DMS153 treated with DMSO at 0.1 percent for 48 hours (cell line): ENCODE results near the gene SYTL4.

Experiments
- DNase-seq: peaks from one replicate; lab custom pipeline; 2025; ENCODE audit not compliant: unreplicated experiment; lab: John Stamatoyannopoulos, UW

The SYTL4 gene

GRCh38 chrX:100649550-100650356, 82.2 kb downstream of the SYTL4 start:
- no peak for DNase-seq

DNA sequence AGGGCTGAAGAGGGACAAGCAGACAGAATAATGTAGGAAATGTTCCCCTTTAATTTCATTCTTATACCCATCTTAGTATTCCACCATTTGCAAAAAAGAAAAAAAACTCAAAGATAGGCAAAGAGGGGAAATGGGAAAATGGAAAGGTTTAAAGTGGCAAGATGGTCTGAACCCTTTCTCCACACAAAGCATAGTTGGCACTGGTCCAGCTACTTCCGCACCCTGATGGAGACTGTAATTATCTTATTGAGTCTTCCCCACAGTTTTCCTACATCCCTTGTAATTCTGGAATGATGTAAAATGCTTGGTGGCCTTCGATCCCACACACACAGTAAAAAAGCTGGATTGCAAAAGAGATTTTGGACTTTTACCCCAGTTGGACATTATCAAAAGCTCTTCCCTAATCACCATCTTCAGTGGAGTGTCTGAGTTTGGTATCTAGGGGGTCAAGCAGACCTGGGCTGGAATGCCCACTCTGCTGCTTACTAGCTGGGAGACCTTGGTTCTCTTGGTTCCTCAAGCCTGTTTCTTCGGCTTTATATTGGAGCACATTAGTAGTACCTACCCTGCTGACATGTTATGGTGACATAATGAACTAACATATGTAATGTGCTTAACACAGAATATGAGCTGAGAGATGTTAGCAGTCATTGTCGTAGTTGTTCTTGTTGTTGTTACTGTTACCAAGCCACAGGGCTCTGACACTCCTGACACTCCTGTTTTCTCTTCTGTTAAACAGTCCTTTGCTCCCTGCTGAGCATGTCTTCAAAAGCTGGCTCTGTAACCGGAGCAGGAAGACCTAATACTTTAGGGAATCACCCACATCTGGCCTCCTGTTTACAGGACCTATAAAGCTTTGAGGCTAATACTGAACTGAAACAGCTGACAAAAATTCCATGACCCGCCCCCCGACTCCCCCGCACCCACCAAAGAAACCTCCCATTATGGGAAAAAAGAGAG, 83.2 kb downstream of the SYTL4 start:
- no peak for DNase-seq

DNA sequence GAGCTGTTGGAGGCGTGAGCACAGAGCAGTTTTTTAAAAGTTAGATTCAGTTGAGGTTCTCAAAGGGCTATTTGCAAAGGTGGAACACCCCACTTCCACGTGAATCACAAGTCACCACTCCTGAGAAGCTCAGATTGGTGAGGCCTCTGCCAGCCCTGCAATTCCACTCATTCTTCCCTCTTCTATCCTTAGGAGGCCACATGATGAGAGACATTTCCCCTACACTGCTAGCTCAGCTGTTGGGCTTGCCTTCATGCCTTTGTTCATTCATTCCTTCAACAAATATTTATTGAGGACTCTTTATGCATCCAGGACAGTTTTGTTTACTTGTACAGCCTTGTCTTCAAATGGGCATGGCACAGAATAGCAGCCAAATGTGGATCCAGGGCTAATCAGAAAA, 84.2 kb downstream of the SYTL4 start:
- no peak for DNase-seq

DNA sequence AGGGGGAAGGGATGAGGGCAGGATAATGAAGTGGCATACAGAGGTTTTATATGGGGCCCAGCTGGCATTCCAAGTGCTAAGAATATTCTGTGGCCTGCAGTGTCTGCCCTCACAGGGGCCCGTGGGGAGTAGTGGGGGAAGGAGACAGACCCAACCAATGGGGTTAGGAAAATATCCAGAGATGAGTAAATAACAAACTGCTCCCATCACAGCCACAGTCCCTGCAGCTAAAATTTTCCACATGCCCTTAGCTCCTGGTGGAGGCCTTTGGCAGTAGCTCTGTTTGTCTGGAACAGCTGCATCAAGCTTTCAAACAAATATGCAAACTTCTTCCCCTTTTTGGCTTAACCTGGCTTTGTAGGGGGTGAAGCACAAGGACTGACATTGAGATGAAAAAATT, 84.8 kb downstream of the SYTL4 start:
- DNase-seq: no peak

DNA sequence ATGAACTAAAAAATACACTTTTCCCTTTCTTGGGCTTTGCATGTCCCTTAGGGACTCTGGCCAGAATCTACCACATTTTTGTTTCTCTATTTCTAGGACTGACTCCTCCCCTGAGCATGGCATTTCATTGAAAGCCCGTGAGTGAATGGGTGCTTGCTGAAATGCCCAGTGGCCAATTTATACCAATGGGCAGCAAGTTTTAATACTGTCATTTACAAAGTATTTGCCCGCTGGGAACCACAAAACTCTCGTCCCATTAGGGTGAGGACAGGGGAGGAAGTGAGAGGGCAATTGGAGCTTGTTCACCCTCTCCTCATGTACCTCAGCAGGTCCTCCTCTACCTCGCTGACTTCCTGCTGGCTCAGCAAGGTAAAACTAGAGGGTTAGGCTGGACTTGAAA, 86.8 kb downstream of the SYTL4 start:
- DNase-seq: no peak

- DNase-seq: no peak
Measured at GRCh38 chrX:100643956-100644860, 87.7 kb downstream of the SYTL4 start, which contains the start of gene SRPX2. Gene SRPX2, plus strand, starts transcription at chrX:100644199. Its CDS starts 2,124 bp downstream, at chrX:100646323.

DNA sequence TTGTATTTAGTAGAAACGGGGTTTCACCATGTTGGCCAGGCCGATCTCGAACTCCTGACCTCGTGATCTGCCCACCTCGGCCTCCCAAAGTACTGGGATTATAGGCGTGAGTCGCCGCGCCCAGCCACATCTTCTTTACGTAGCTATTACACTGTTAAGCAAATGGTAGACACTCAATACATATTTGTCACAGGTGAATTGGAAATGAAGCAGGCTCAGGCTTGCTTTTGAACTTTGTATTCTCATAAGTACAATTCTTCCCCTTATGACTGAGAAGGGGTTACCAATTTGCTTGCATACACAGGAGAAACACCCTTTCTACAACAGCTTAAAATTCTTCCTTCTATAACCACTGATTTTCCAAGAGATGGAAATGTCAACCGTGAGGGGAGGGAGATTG, 88.7 kb downstream of the SYTL4 start:
- no peak for DNase-seq

DNA sequence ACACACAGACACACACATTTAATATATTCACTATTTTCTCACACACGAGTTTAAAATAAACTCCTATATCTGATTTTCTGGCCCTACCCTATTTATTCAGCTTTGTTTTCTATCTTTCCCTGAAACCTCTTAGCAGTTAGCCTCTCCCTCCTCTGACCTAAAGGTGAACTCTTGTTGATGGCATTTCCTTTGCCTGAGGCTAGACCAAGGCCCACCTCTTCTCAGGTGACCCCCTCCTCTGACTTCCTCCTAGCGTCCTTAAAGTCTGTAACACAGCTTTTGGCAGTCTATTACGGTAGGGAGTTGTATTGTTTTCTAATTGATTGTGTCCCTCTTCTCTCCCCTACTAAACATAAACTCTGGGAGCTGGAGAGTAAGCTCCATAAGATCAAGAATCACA, 89.6 kb downstream of the SYTL4 start:
- DNase-seq: no peak

- DNase-seq: peak; percentile 55
Measured at GRCh38 chrX:100636321-100636991, 95.5 kb downstream of the SYTL4 start, which contains the start of gene TSPAN6. Gene TSPAN6, minus strand, starts transcription at chrX:100636806. Its CDS starts 112 bp downstream, at chrX:100636694.

GRCh38 chrX:100635989-100636320, 96.0 kb downstream of the SYTL4 start:
- no peak for DNase-seq

DNA sequence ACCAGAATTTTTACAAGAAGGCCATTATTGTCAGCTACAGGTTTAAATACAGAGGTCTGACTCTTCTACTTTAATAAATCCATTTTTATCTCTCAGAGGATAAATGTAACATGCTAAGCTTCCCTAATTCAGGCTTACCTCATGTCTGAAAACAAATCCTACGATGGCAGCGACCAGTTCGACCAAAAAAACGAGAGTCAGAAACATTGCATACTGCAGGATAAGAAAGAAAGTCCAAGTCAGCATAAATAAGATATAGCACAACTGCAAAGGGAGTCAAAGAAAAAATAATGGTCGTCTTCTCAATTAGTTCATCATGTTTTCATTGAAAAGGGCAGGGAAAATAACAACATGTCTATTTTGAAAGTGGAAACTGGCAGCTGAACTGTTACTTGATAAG, 96.9 kb downstream of the SYTL4 start:
- no peak for DNase-seq

GRCh38 chrX:100625985-100626491, 105.9 kb downstream of the SYTL4 start:
- DNase-seq: no peak
